GM23338 (cell line): ENCODE data around the gene OMP.

Source experiments
- CREB1 ChIP-seq: fragments of 250-450 bp; sonication (Bioruptor Pico); IDR thresholded peaks from 2 replicates; pipeline ENCODE4 v1.5.0; 2020; ENCODE audit warnings: low read depth, mild to moderate bottlenecking, moderate library complexity
- EZH2 ChIP-seq: fragments of 200-600 bp; sonication (generic); IDR thresholded peaks from one replicate; pipeline ENCODE4 v1.8.0; 2017; ENCODE audit warnings: antibody characterized with exemption, mild to moderate bottlenecking, low read depth; ENCODE audit not compliant: unreplicated experiment
- EZH2phosphoT487 ChIP-seq: fragments of 200-600 bp; sonication (generic); IDR thresholded peaks from one replicate; pipeline ENCODE4 v1.8.1; 2018; ENCODE audit warnings: antibody characterized with exemption; ENCODE audit not compliant: unreplicated experiment
- NANOG ChIP-seq: IDR thresholded peaks from 2 replicates; pipeline ENCODE4 v1.6.1; 2016; ENCODE audit warnings: antibody characterized with exemption, borderline replicate concordance
- POLR2AphosphoS5 ChIP-seq: IDR thresholded peaks from 2 replicates; pipeline ENCODE4 v1.6.1; 2016; ENCODE audit warnings: antibody characterized with exemption, low read depth
- TF ChIP-seq, protein P1 (sequence below), 2 experiments: fragments of 200-600 bp in 1 of 2; sonication (generic) in 1 of 2; conservative IDR thresholded peaks; 2 replicates each; pipeline versions ENCODE4 v1.5.1 to v1.6.1; 2016 to 2017; ENCODE audit warnings: antibody characterized with exemption in 2 of 2, low read depth in 2 of 2, mild to moderate bottlenecking in 2 of 2, moderate library complexity in 1 of 2
- TF ChIP-seq, protein P2 (sequence below): IDR thresholded peaks from 2 replicates; pipeline ENCODE4 v1.6.1; 2016; ENCODE audit warnings: antibody characterized with exemption

DNA sequence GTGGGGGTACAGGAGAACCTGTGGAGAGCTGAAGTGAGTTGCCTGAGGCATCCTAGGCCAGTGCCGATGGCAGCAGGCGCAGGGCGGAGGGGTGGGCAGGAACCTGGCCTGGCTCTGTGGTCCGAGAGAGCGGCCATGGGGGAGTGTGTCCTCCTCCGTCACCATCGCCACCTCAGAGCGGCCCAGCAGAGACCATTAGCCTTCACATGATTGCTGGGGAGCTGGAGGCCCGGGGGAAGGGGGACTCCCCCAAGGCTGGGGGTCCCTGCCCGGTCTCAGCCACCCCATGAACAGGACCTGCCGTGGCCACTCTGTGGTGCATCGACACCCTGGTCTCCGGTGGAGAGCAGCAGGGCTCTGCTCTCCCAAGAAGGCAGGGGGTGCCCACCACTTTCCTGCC is 4.1 kb downstream of the OMP start:
- TF ChIP-seq POLR2AphosphoS5 (no peak), EZH2phosphoT487 (no peak), CREB1 (CRISPR knock-in tag) (no peak), NANOG (no peak), EZH2 (no peak)
- TF ChIP-seq, protein P1, sequence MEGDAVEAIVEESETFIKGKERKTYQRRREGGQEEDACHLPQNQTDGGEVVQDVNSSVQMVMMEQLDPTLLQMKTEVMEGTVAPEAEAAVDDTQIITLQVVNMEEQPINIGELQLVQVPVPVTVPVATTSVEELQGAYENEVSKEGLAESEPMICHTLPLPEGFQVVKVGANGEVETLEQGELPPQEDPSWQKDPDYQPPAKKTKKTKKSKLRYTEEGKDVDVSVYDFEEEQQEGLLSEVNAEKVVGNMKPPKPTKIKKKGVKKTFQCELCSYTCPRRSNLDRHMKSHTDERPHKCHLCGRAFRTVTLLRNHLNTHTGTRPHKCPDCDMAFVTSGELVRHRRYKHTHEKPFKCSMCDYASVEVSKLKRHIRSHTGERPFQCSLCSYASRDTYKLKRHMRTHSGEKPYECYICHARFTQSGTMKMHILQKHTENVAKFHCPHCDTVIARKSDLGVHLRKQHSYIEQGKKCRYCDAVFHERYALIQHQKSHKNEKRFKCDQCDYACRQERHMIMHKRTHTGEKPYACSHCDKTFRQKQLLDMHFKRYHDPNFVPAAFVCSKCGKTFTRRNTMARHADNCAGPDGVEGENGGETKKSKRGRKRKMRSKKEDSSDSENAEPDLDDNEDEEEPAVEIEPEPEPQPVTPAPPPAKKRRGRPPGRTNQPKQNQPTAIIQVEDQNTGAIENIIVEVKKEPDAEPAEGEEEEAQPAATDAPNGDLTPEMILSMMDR (conservative IDR thresholded peaks at IDR 0.05; ENCODE audit: low read depth in 2 of 2): no peak
- TF ChIP-seq, protein P2, sequence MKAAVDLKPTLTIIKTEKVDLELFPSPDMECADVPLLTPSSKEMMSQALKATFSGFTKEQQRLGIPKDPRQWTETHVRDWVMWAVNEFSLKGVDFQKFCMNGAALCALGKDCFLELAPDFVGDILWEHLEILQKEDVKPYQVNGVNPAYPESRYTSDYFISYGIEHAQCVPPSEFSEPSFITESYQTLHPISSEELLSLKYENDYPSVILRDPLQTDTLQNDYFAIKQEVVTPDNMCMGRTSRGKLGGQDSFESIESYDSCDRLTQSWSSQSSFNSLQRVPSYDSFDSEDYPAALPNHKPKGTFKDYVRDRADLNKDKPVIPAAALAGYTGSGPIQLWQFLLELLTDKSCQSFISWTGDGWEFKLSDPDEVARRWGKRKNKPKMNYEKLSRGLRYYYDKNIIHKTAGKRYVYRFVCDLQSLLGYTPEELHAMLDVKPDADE: no peak
